ENCODE data around the gene FLOT1. TPM values are rescaled to one million over a fixed set of nuclear protein-coding genes. Genes with fewer than 3 reads are reported as not detected.

FLOT1 gene
- total and polyA plus RNA-seq, 2 of the 13 experiments (the other 11 are each of a cell fraction or from before 2014, with no cell fraction given): 82.3 to 130 TPM

- TF ChIP-seq, protein P1, sequence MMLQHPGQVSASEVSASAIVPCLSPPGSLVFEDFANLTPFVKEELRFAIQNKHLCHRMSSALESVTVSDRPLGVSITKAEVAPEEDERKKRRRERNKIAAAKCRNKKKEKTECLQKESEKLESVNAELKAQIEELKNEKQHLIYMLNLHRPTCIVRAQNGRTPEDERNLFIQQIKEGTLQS (CRISPR knock-in tag; IDR thresholded peaks at IDR 0.05): 0 out of 2 replicates have a peak, but pooled peaks have one; percentile 36
- no peak for TF ChIP-seq TAF15 (IDR thresholded peaks at IDR 0.05; ENCODE audit: low read depth, low read length, poor library complexity, severe bottlenecking)
- no peak for TF ChIP-seq HOXA9 (CRISPR knock-in tag; IDR thresholded peaks at IDR 0.05; ENCODE audit: borderline replicate concordance)
- 0 out of 2 replicates have a peak, but pooled peaks have one; percentile 5 for TF ChIP-seq GTF3A (CRISPR knock-in tag; conservative IDR thresholded peaks at IDR 0.05)
- TF ChIP-seq SMAD1 (CRISPR knock-in tag; IDR thresholded peaks at IDR 0.05; ENCODE audit: borderline replicate concordance, low read depth): no peak
- TF ChIP-seq RBM39 (IDR thresholded peaks at IDR 0.05; ENCODE audit: low read depth, low read length, poor library complexity, severe bottlenecking): peak; percentile 30
- TF ChIP-seq RAD21 (CRISPR knock-in tag; IDR thresholded peaks at IDR 0.05): peak; percentile 81
- TF ChIP-seq NFATC3 (CRISPR knock-in tag; IDR thresholded peaks at IDR 0.05): no peak
- 0 out of 2 replicates have a peak, but pooled peaks have one; percentile 17 for TF ChIP-seq ZSCAN12 (CRISPR knock-in tag; IDR thresholded peaks at IDR 0.05)
- no peak for TF ChIP-seq ZNF713 (CRISPR knock-in tag; IDR thresholded peaks at IDR 0.05)
- TF ChIP-seq SNAPC5 (CRISPR knock-in tag; IDR thresholded peaks at IDR 0.05; ENCODE audit: borderline replicate concordance): no peak
- TF ChIP-seq, protein P2, sequence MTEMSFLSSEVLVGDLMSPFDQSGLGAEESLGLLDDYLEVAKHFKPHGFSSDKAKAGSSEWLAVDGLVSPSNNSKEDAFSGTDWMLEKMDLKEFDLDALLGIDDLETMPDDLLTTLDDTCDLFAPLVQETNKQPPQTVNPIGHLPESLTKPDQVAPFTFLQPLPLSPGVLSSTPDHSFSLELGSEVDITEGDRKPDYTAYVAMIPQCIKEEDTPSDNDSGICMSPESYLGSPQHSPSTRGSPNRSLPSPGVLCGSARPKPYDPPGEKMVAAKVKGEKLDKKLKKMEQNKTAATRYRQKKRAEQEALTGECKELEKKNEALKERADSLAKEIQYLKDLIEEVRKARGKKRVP (CRISPR knock-in tag; IDR thresholded peaks at IDR 0.05): no peak
- TF ChIP-seq NAIF1 (CRISPR knock-in tag; IDR thresholded peaks at IDR 0.05; ENCODE audit: borderline replicate concordance): no peak
- TF ChIP-seq ZNF720 (CRISPR knock-in tag; IDR thresholded peaks at IDR 0.05): no peak
- no peak for TF ChIP-seq ZXDC (CRISPR knock-in tag; IDR thresholded peaks at IDR 0.05)
- TF ChIP-seq ZNF101 (CRISPR knock-in tag; IDR thresholded peaks at IDR 0.05; ENCODE audit: borderline replicate concordance, low read depth): no peak
- TF ChIP-seq, protein P3, sequence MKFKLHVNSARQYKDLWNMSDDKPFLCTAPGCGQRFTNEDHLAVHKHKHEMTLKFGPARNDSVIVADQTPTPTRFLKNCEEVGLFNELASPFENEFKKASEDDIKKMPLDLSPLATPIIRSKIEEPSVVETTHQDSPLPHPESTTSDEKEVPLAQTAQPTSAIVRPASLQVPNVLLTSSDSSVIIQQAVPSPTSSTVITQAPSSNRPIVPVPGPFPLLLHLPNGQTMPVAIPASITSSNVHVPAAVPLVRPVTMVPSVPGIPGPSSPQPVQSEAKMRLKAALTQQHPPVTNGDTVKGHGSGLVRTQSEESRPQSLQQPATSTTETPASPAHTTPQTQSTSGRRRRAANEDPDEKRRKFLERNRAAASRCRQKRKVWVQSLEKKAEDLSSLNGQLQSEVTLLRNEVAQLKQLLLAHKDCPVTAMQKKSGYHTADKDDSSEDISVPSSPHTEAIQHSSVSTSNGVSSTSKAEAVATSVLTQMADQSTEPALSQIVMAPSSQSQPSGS (CRISPR knock-in tag; IDR thresholded peaks at IDR 0.05): peak; percentile 59; the same call in 1 of the 2 replicates
- no peak; the same call in 1 of the 2 replicates for TF ChIP-seq ISX (CRISPR knock-in tag; conservative IDR thresholded peaks at IDR 0.05)
- no peak for TF ChIP-seq MTERF4 (CRISPR knock-in tag; IDR thresholded peaks at IDR 0.05)
- peak; percentile 80; the same call in 1 of the 2 replicates for TF ChIP-seq KDM3A (CRISPR knock-in tag; IDR thresholded peaks at IDR 0.05; ENCODE audit: low read depth)
- no peak for TF ChIP-seq TRIM24 (CRISPR knock-in tag; IDR thresholded peaks at IDR 0.05)
Measured at GRCh38 chr6:30721198-30722024, 21.1 kb downstream of the FLOT1 start (continued).
